Islet precursor cell (in vitro differentiated cells): ENCODE measurements around the gene SCN4A.

Experiments used
- DNase-seq: peaks from one replicate; pipeline ENCODE4 v3.0.0-alpha.2; 2018

The SCN4A gene

DNA sequence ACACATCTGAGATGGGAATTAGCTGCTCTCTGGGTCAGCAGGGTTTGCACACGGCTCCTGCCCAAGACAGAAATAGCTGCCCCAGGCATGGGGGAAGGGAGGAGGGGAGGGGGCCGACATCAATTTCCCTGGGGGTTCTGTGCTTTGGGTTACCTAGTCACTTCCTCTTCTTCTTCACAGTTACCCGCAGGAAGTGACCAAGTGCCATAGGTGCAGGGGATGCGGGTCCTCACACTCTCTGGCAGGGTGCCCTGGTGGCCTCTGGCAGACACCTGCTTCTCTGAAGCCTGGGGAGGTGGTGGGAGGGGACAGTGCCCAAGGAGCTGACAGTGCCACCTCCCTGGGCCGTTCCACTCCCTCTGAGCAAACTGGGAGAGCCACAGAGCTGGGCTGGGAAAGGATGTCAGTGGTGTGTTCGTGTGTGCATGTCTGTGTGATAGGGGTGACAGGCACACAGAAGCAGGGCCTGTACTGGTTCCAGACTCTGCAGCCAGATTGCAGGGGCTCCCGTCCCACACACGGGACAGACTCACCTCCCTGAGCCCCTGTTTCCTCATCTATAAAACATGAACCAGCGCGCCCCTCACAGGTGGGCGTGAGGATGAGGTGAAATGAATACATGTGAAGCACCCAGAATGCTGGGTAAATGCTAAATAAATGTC is 18.2 kb downstream of the SCN4A start:
- DNase-seq = no peak

DNA sequence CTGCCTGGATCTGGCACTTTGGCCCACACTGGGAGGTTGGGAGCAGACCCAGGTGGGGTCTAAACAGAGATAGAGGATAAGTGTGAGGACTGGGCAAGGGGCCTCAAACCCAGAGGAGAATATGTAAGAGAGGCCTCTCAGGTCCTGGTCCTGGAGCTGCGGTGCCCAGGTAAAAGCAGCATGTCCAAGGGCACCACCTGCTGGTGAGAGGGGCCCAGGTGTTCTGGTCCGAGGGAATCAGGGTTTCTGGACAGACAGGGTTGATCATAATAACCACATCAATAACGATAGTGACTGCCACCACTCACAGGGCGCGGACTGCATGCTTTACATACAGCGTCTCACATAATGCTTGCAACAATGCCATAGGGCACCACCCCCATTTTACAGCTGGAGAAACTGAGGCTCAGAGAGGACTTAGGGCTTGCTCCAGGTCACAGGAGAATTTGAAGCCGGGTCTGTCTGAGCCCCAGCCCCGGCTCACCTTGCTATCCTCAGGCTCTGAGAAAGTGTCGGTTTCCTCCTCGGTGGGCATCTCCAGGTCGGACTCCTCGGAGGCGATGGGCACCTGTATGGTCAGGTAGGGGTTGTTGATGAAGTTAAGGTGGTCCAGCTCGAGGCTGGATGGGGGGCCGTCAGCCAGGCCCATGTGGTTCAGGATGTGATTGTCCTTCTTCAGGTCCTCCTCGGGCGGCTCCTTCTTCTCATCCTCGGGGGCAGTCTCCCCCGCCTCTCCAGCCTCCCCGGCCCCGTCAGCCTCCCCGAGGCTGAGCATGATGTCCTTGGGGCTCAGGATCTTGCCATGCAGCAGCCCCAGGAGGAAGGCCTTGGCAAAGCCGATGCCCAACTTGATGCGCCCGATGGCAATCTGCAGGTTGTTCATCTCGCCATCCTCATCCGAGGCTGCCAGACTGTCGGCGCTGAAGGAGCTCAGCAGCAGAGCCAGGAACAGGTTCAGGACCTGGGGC is 21.5 kb downstream of the SCN4A start:
- DNase-seq = peak; percentile 80

DNA sequence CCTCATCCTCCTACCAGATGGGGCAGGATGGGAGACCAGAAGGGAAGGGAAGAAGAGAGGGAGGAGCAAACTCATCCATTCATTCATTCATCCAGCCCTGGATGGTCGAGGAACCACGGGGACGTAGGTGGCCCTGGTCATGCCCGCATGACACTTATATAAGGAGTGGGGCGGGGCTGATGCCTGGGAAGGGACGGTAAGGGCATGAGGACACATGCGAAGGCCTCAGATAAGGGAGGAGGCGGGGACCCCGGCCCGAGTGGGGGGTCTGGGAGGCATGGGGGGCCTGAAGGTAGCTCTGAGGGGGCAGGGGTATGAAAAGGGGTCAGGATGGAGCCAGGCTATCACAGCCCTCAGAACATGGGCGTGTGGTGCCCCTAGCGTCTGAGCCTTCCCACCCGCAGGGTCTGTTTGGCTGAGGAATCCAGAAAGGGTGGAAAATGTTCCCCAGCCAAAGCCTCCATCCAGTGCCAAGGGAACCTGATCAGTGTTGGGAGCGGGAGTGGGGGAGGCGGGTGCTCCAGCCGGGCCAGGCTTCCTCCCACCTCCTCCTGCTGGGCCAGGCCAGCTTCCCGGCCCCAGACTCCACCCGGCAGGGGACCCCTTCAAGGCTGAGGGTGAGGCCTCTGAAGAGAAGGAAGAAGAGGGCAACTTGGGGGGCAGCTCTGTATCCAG is 23.0 kb downstream of the SCN4A start:
- DNase-seq = no peak

DNA sequence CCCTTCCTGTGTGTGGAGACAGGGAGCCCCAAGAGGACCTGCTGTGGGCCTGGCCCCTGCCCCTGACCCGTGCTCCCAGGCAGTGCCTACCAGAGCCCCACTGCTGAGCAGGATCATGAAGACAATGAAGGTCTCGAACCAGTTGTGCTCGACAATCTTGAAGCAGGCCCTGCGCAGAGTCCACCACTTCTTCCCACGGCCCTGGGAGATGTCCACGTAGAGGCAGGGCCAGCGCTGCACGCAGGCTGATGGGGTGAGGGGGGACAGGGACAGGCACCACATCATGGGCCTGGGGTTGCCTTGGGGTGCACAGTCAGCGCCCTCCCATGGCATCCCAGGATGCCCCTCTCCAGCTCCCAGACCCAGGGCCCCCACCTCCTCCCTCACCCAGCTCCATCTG is 24.2 kb downstream of the SCN4A start:
- no peak for DNase-seq

DNA sequence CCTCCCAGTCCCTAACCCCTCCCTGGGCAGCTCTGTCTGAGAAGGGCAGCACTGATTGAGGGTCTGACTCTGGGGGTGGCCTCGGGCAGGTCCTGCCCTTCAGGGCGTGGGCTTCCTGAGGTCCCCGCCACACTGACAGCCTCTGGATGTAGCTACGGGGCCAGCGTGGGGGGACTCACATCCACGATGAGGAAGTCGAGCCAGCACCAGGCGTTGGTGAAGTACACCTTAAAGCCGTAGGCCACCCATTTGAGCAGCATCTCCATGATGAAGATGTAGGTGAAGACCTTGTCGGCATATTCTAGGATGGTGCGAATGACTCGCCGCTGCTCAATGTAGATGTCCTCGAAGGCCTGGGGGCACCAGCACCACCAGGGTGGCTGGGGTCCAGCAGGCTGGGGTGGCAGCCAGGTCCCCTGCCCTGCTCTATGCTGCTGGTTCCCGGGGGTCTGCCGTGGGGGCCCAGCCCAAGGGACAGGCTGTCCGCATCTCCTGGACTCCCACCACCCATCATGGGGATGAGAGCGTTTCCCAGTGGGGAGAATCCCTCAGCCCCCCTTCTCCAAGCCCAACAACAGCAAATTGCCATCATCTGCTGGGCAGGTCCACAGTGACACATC is 24.9 kb downstream of the SCN4A start:
- no peak for DNase-seq

DNA sequence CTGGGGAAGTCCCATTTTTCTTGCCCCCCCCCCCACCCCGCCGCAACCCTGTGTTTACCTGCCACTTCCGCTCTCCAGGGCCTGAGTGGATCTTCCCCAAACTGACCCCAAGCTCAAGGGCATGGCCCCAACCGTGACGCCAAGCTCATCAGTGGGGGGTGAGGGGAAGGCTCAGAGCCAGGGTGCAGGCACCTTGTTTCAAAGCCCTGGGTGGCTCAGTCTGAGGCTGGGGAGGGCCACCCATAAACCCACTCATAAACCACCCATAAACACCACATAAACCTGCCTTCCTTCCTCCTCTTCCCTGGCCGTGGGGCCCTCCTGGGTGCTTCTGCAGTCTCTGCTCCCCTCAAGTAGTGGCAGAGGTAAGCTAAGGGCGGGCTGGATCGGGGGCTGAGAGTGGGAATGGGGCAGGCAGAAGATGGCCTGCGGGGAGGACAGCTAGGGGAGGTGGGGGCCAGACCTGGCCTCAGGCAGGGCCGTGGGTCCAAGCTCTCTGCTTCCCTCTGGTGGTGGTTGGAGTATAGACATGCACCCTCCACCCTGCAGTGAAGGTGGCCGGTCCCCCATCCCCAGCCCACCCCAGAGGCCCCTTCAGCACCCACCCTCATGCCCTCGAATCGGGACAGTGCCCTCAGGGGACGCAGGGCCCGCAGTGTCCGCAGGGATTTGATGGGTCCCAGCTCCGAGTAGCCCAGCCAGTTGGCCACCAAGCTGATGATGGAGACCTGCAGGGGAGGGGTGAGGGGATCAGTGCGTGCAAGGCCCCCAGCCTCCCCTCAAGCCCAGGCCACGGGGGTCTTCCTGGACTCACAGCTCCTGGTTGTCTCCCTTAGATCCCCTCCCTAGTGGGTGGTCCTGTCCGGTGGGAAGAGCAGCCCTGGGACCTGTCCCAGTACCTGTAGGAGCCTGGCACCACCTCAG is 26.0 kb downstream of the SCN4A start:
- no peak for DNase-seq

DNA sequence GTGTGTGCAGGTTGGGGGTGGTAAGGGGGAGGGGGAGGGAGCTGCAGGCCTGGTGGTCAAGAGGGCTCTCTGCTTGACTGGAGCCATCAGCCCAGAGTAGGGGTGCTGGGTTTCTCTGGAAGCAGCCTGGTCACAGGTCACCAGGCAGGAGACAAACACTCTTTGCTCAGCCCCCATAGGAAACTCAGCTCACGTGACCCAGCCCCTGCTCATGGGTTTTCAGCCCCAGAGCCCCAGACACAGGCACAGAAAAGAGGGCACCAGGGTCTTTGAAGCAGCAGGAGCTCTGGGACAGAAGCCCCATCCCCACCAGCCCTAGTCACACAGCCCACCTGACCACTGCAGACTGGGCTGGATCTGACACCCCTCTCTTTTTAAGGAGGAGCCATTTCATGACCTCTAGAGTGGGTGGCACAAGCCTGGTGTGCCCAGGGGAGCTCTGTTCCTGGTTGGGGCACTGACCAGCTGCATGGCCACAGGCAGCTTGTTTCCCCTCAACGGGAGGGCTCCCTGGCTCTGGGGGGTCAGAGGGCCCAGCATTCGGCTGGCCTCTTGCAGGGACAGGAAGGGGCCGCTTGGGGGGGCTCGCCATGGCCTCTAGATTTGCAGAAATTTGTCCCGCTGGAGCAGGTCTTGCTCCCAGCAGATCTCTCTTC is 26.8 kb downstream of the SCN4A start:
- no peak for DNase-seq

DNA sequence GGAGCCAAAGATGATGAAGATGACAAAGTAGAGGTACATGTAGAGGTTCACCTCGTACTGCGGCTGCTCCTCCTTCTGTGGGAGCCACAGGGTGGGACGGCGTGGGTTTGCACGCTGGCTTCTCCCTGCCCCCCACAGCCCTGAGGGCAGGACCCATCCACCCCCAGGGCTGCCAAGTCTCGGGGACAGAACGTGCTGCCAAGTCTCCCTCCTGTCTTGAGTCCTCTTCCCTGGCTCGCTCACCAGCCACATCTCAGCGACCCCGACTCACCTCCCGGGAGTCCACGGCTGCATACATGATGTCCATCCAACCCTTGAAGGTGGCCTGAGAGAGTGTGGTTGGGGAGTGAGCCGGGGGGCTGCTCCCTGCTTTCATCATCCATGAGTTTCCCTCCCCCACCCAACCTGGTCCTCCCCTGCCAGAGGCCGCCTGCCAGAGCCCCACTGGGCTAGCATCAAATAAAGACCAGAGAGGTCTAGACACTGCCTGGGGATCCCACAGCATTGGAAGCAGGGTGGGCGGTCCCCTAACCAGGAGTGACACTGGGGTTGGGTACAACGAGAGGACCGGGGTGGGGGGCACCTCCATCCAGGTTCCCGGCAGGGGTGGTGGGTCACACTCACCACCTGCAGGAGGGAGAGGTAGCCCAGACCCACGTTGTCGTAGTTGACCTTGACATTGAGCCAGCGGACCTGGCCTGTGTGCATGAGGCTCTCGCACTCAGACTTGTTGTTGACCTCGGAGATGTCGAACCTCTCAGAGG is 27.8 kb downstream of the SCN4A start:
- DNase-seq = no peak

DNA sequence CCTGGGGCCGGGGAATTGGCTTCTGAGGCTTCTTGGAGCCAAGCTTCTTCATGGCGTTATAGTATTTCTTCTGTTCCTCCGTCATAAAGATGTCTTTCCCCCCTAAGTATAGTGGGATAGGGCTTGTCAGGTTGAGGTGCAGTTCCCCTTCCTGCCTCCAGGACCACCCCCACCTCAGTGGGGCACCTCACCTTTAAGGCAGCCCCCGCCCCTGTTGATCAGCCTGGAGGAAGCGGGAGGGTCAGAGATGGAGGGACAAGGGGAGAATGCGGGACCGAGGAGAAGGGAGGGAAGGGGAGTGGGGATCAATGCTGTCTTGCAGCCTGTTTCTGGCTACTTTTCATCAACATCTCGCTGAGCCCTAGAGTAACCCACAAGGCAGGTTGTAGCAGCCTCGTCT is 29.0 kb downstream of the SCN4A start:
- DNase-seq = no peak

DNA sequence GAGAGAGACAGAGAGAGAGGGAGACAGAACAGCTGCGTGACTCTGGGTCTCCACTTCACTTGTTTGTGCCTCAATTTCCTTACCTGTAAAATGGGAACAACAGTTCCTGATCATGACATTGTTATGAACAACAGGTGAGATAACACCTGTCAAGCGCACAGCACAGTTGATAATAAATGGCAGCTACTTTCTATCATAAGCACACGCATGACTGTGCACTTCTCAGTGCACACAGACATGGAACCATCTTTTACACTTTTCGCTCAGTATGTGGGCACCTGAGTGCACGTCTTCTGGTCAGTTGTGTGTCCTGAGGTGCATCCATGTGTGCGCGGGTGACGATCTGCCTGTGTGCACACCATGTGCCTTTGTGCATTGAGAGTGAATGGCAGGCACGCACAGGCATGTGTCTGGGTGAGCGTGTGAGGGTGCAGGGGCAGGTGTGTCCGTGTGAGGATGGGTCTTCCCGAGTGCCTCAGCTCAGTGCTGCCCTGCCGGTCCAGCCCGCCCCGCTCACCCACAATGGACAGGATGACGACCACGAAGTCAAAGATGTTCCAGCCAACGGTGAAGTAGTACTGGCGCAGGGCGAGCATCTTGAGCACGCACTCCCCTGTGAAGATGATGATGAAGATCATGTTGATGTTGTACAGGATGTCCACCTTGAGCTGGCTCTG is 30.3 kb downstream of the SCN4A start:
- no peak for DNase-seq

DNA sequence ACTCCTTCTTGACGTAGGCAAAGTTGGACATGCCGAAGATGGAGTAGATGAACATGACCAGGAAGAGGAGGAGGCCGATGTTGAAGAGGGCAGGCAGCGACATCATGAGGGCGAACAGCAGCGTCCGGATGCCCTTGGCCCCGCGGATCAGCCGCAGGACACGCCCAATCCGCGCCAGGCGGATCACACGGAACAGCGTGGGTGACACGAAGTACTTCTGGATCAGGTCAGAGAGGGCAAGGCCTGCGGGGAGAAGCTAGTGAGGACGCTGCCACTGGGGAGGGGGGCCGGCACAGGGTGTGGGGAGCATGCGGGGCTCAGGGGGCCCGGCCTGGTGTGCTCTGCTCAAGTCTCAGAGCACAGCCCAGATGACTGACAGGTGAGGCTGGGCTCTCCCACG is 31.0 kb downstream of the SCN4A start:
- no peak for DNase-seq

DNA sequence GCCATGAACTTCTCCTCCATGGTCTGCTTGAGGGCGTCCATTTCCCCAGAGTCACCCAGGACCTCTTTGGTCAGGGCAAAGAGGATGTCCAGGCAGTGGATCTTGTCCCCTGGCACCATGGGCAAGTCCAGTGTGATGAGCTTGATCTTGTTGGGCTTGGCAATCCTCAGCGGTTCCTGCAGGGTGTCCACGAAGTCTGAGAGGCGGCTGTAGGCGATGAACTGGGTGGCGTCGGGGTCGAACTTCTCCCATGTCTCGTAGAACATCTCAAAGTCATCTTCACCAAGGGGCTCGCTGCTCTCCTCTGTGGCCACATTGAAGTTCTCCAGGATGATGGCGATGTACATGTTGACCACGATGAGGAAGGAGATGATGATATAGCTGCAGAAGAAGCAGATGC is 31.6 kb downstream of the SCN4A start:
- DNase-seq = no peak

DNA sequence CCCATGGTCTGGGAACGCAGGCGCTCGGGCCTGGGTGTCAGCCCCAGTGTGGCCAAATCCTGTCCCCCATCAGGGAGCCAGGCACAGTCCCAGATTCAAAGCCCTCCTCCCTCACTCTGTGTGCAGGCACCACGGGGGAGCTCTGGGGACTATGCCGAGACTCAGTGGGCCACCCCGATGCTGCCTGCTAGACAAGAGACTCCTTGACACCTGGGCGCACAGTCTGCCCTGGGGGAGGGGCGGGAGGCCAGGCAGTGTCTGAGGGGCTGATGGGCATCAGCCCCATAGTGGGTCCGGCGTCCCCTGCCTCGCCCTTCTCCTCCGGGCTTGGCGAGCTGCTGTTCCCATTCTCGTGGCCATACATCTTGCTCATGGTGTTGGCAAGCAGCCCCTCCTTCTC is 32.1 kb downstream of the SCN4A start:
- DNase-seq = no peak

DNA sequence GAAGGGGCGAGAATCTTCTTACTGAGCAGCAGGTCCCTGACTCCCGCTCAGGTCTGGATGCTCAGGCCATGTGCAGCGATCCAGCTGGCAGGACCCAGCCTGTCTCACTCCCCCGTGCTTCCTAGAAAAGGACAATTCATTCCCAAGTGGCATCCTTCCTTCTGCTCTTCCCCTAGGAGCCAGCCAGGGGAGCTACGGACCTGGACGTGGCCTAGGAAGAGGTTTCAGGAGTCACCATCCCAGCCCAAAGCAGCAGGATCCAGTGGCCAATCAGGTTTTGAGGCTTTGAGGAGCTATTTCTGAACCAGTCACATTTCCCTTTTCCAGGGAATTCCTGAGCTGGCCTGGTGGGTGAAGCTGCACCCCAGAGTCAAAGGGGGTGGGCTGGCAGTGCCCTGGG is 32.8 kb downstream of the SCN4A start:
- DNase-seq = no peak

DNA sequence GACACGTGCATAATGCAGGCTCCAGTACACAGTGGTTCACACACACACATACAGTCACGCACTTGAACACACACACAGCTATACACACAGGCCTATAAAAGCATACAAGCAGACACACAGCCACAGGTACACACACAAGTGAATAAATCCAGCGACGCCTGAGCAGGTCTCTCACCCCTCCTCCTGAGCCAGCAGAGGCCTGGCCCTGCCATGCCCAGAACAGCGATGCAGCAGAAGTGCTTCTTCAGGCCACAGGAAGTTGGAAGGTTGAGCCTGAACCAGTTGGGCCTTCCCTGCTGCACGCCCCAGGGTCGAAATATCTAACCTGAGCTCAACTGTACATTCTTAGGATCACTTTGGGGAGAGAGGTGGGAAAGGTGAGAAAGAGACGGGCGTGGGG is 33.3 kb downstream of the SCN4A start:
- no peak for DNase-seq

DNA sequence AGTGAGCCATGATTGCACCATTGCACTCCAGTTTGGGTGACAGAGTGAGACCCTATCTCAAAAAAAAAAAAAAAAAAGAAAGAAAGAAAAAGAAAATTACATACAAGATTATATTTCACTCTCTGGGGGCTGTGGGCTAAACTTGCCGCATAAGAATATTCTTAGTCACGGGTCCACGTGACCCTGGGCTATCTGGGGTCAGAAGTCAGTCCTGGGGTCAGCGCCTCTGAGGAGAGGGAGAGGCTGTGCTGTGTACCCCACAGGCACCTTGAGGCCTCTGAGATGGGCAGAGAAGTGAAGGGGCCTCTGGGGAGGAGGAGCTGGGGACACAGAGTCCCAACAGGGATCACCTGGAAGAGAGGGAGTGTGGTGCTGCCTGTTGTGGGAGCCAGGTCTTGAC is 34.8 kb downstream of the SCN4A start:
- DNase-seq = no peak

DNA sequence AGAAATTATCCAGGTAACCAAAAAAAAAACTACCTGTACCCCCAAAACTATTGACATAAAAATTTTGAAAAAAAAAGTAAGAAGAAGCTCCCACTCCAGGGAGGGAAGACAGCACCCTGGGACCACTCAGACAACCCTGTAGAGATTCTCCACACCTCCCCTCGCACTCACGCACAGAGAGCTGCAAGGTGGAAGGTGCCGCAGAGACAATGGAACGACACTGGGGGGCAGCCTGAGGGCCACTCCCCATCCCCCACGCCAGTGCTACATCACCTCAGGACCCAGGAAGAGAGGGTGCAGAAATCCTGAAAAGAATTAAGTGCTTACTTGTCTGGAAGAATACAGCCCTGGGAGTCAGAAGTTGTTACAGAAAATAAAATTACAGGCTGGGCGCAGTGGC is 35.4 kb downstream of the SCN4A start:
- no peak for DNase-seq

DNA sequence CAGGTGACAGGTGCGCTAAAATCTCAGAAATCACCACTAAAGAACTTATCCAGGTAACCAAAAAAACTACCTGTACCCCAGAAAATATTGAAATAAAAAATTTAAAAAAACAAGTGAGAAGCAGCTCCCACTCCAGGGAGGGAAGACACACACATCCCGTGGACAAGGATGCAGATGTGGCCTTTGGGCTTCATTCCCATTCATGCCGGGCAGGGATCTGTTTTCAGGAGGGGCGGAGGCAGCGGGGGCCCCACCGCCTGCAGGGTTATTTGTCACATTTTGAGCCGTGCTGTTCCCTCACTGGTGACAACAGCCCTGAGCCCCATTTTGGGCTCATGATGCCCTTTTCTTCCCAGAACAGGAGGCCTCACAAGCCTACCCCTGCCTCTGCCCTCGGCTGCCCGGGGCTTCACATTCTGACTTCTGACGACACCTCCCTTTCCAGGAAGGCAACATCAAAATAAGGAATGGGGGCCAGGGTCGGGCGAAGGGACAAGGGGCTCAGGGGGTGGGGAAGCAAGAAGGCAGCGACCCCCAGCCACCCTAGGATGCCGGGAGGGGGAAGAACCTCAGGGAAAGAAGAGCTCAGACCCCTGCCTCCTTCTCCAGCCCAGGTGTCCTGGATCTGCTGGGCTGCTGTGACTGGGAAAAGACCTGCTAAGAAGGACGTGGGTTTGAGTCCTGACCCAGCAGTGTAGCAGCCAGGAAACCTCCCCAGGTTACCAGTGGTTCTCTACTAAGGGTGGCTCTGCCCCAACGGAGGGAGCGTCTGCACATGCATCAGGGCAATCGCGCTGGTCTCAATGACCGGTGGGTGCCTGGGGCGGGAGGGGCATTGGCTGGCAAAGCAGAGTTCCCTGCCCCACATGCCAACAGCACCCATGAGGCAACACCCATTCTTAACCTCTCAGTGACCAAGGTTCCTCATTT is 38.3 kb downstream of the SCN4A start:
- DNase-seq = no peak

DNA sequence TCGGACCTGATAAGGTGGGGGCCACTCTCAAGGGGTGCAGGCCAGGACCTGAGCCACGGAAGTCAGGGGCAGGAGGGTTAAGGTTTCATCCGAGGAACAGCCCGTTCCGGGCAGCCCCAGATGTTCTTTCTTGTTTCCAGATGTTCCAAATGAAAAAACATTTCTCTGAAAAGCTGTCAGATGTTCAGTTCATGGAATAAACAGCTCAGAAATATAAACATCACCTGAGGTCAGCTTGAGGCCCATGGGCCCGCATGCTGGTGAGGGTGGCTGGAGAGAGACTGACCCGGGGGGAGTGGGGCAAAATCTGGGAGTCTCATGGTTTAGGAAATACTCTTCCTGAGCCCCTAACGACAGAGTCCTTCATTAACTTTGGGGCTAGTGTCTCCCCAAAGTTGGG is 39.1 kb downstream of the SCN4A start:
- no peak for DNase-seq
